Measurements from ENCODE around the gene CLIP4. TPM values are rescaled to one million over a fixed set of nuclear protein-coding genes. Genes with fewer than 3 reads are reported as not detected.

Gene CLIP4
- total RNA-seq (10 to 100 TPM; 61.4 to 82.7 (median 74.4) TPM), polyA plus RNA-seq (27.9 TPM)
- long read RNA-seq, donor 1, full-length matches to known transcripts: 123 of 193 reads
- long read RNA-seq, donor 1, partial matches to known transcripts: 39 of 193 reads
- long read RNA-seq, donor 1, other reads (novel, unspliced or antisense): 31 of 193 reads
- long read RNA-seq, donor 2, full-length matches to known transcripts: 67 of 84 reads
- long read RNA-seq, donor 2, partial matches to known transcripts: 5 of 84 reads
- long read RNA-seq, donor 2, other reads (novel, unspliced or antisense): 12 of 84 reads
- long read RNA-seq, donor 3, full-length matches to known transcripts: 114 of 217 reads
- long read RNA-seq, donor 3, partial matches to known transcripts: 60 of 217 reads
- long read RNA-seq, donor 3, other reads (novel, unspliced or antisense): 43 of 217 reads
- long read RNA-seq, donor 4, full-length matches to known transcripts: 80 of 110 reads
- long read RNA-seq, donor 4, partial matches to known transcripts: 12 of 110 reads
- long read RNA-seq, donor 4, other reads (novel, unspliced or antisense): 18 of 110 reads

- intact Hi-C loops (cut with DNase I): loop anchor here in 2 of 4 donors (10.0 kb wide), 1 partner anchor 100 kb away; no protein-coding TSS in a partner anchor
- H3K4me1 ChIP-seq (ENCODE audit: control insufficient read depth, insufficient read depth, low read length): peaks cover 2% of the 10 kb centered on the region
These were observed at the start of gene CLIP4 for GRCh38 chr2:29114946-29115609. Gene CLIP4, plus strand, starts transcription at chr2:29115415. Its CDS starts 5,974 bp downstream, at chr2:29121389.

GRCh38 chr2:29066271-29066860, 48.8 kb upstream of the CLIP4 start:
- H3K27me3 ChIP-seq (ENCODE audit: control insufficient read depth, insufficient read depth): no peaks in the 10 kb centered on the region
- ATAC-seq (peak; percentile 29 to 59), DNase-seq (peak in 1 of 3 donors; percentile 41)
- H3K27ac ChIP-seq (ENCODE audit: low read length): peak overlapping the region; percentile 48
- H3K9me3 ChIP-seq (ENCODE audit: control insufficient read depth, low read length): no peaks in the 10 kb centered on the region
- intact Hi-C loops (cut with DNase I): no loop called here
- WGBS: 85% methylated on average over 8 of the region's 8 CpGs
- no peak overlapping the region for H3K4me3 ChIP-seq (ENCODE audit: low read length)
- peaks cover 13% of the 10 kb centered on the region for H3K4me1 ChIP-seq (ENCODE audit: control insufficient read depth, insufficient read depth, low read length)

More at GRCh38 chr2:29114946-29115609, at the start of gene CLIP4:
- Histone ChIP-seq H3K27me3 (ENCODE audit: control insufficient read depth, insufficient read depth) (no peaks in the 10 kb centered on the region), H3K9me3 (ENCODE audit: control insufficient read depth, low read length) (no peaks in the 10 kb centered on the region), H3K4me3 (ENCODE audit: low read length) (peak within 1 kb of the TSS; percentile 74), H3K27ac (ENCODE audit: low read length) (peak within 1 kb of the TSS; percentile 90)
- DNase-seq (peak; percentile 69 to 89 (median 85)), ATAC-seq (peak; percentile 91 to 92)
- 1% methylated on average over 76 of the region's 76 CpGs for WGBS

- ATAC-seq (peak in 1 of 2 donors; percentile 6), DNase-seq (peak in 1 of 3 donors; percentile 68)
- intact Hi-C loops (cut with DNase I): no loop called here
- H3K4me3 ChIP-seq (ENCODE audit: low read length): no peak overlapping the region
- peaks cover 13% of the 10 kb centered on the region for H3K4me1 ChIP-seq (ENCODE audit: control insufficient read depth, insufficient read depth, low read length)
- H3K27me3 ChIP-seq (ENCODE audit: control insufficient read depth, insufficient read depth): no peaks in the 10 kb centered on the region
- H3K9me3 ChIP-seq (ENCODE audit: control insufficient read depth, low read length): no peaks in the 10 kb centered on the region
- H3K27ac ChIP-seq (ENCODE audit: low read length): no peak overlapping the region
- 68% methylated on average over 7 of the region's 7 CpGs for WGBS
These were observed 48.1 kb upstream of the CLIP4 start for GRCh38 chr2:29066997-29067605.

GRCh38 chr2:29068513-29068912, 46.7 kb upstream of the CLIP4 start:
- H3K27me3 ChIP-seq (ENCODE audit: control insufficient read depth, insufficient read depth): no peaks in the 10 kb centered on the region
- 75% methylated on average over 7 of the region's 7 CpGs for WGBS
- DNase-seq: no peak
- no peak overlapping the region for H3K4me3 ChIP-seq (ENCODE audit: low read length)
- H3K4me1 ChIP-seq (ENCODE audit: control insufficient read depth, insufficient read depth, low read length): peaks cover 13% of the 10 kb centered on the region
- intact Hi-C loops (cut with DNase I): no loop called here
- ATAC-seq: no peak
- no peak overlapping the region for H3K27ac ChIP-seq (ENCODE audit: low read length)
- no peaks in the 10 kb centered on the region for H3K9me3 ChIP-seq (ENCODE audit: control insufficient read depth, low read length)

- ATAC-seq (no peak), DNase-seq (no peak)
- Histone ChIP-seq H3K9me3 (ENCODE audit: control insufficient read depth, low read length) (no peaks in the 10 kb centered on the region), H3K27me3 (ENCODE audit: control insufficient read depth, insufficient read depth) (no peaks in the 10 kb centered on the region), H3K4me3 (ENCODE audit: low read length) (no peak overlapping the region), H3K4me1 (ENCODE audit: control insufficient read depth, insufficient read depth, low read length) (peaks cover 6% of the 10 kb centered on the region), H3K27ac (ENCODE audit: low read length) (no peak overlapping the region)
- 67% methylated on average over 12 of the region's 12 CpGs for WGBS
- intact Hi-C loops (cut with DNase I): no loop called here
These were observed 44.7 kb upstream of the CLIP4 start for GRCh38 chr2:29070526-29070925.

GRCh38 chr2:29071032-29071975, 43.9 kb upstream of the CLIP4 start:
- intact Hi-C loops (cut with DNase I): no loop called here
- ATAC-seq (no peak), DNase-seq (no peak)
- Histone ChIP-seq H3K9me3 (ENCODE audit: control insufficient read depth, low read length) (no peaks in the 10 kb centered on the region), H3K4me3 (ENCODE audit: low read length) (no peak overlapping the region), H3K27ac (ENCODE audit: low read length) (no peak overlapping the region), H3K27me3 (ENCODE audit: control insufficient read depth, insufficient read depth) (no peaks in the 10 kb centered on the region), H3K4me1 (ENCODE audit: control insufficient read depth, insufficient read depth, low read length) (peaks cover 4% of the 10 kb centered on the region)
- 84% methylated on average over 19 of the region's 19 CpGs for WGBS

- no peak overlapping the region for H3K4me3 ChIP-seq (ENCODE audit: low read length)
- no peaks in the 10 kb centered on the region for H3K27me3 ChIP-seq (ENCODE audit: control insufficient read depth, insufficient read depth)
- H3K4me1 ChIP-seq (ENCODE audit: control insufficient read depth, insufficient read depth, low read length): no peaks in the 10 kb centered on the region
- intact Hi-C loops (cut with DNase I): no loop called here
- 86% methylated on average over 8 of the region's 8 CpGs for WGBS
- no peaks in the 10 kb centered on the region for H3K9me3 ChIP-seq (ENCODE audit: control insufficient read depth, low read length)
- no peak overlapping the region for H3K27ac ChIP-seq (ENCODE audit: low read length)
- ATAC-seq: no peak
- DNase-seq: no peak
These were observed 43.0 kb upstream of the CLIP4 start for GRCh38 chr2:29072251-29072650.

- Histone ChIP-seq H3K4me3 (ENCODE audit: low read length) (no peak overlapping the region), H3K9me3 (ENCODE audit: control insufficient read depth, low read length) (no peaks in the 10 kb centered on the region), H3K4me1 (ENCODE audit: control insufficient read depth, insufficient read depth, low read length) (no peaks in the 10 kb centered on the region), H3K27ac (ENCODE audit: low read length) (peak overlapping the region; percentile 72), H3K27me3 (ENCODE audit: control insufficient read depth, insufficient read depth) (no peaks in the 10 kb centered on the region)
- ATAC-seq (no peak), DNase-seq (no peak)
- 87% methylated on average over 12 of the region's 12 CpGs for WGBS
- intact Hi-C loops (cut with DNase I): no loop called here
These were observed 42.1 kb upstream of the CLIP4 start for GRCh38 chr2:29072971-29073725.

GRCh38 chr2:29073933-29074332, 41.3 kb upstream of the CLIP4 start:
- no peak for DNase-seq
- WGBS: 64% methylated on average over 4 of the region's 4 CpGs
- no peak for ATAC-seq
- H3K27me3 ChIP-seq (ENCODE audit: control insufficient read depth, insufficient read depth): no peaks in the 10 kb centered on the region
- no peaks in the 10 kb centered on the region for H3K4me1 ChIP-seq (ENCODE audit: control insufficient read depth, insufficient read depth, low read length)
- intact Hi-C loops (cut with DNase I): no loop called here
- H3K9me3 ChIP-seq (ENCODE audit: control insufficient read depth, low read length): no peaks in the 10 kb centered on the region
- H3K4me3 ChIP-seq (ENCODE audit: low read length): no peak overlapping the region
- peak overlapping the region; percentile 72 for H3K27ac ChIP-seq (ENCODE audit: low read length)
